H9 (cell line): ENCODE measurements around the gene RNASE7. TPM values are rescaled to one million over a fixed set of nuclear protein-coding genes. Genes with fewer than 3 reads are reported as not detected.

Source experiments
- DNase-seq: peaks from one replicate; pipeline ENCODE4 v3.0.0-alpha.2; 2017
- H2AFZ ChIP-seq: one replicate; pipeline ENCODE4 v1.6.1; 2013; ENCODE audit warnings: mild to moderate bottlenecking, low read length, control low read depth, moderate library complexity
- H2AK5ac ChIP-seq: 2 replicates; pipeline ENCODE4 v1.6.1; 2013; ENCODE audit warnings: low read length, control low read depth, mixed read lengths; ENCODE audit not compliant: insufficient read length
- H2BK120ac ChIP-seq: one replicate; pipeline ENCODE4 v1.6.1; 2013; ENCODE audit warnings: low read depth, mild to moderate bottlenecking, low read length, control low read depth, inconsistent platforms; ENCODE audit not compliant: poor library complexity, severe bottlenecking
- H2BK12ac ChIP-seq: 2 replicates; pipeline ENCODE4 v1.6.1; 2013; ENCODE audit warnings: low read length, control low read depth, mixed read lengths, low read depth; ENCODE audit not compliant: insufficient read length
- H2BK15ac ChIP-seq: 2 replicates; pipeline ENCODE4 v1.6.1; 2013; ENCODE audit warnings: low read depth, low read length, control low read depth
- H2BK20ac ChIP-seq: one replicate; pipeline ENCODE4 v1.6.1; 2013; ENCODE audit warnings: low read depth, mild to moderate bottlenecking, low read length, control low read depth, inconsistent platforms; ENCODE audit not compliant: poor library complexity, severe bottlenecking
- H2BK5ac ChIP-seq: 2 replicates; pipeline ENCODE4 v1.6.1; 2013; ENCODE audit warnings: low read length, control low read depth, mixed read lengths; ENCODE audit not compliant: insufficient read length
- H3K14ac ChIP-seq: 2 replicates; pipeline ENCODE4 v1.6.1; 2013; ENCODE audit warnings: low read length, control low read depth; ENCODE audit not compliant: insufficient read depth
- H3K18ac ChIP-seq: 2 replicates; pipeline ENCODE4 v1.6.1; 2013; ENCODE audit warnings: low read depth, mild to moderate bottlenecking, mixed read lengths, low read length, control low read depth; ENCODE audit not compliant: insufficient read length
- H3K23ac ChIP-seq: 2 replicates; pipeline ENCODE4 v1.6.1; 2013; ENCODE audit warnings: low read length, control low read depth, mixed read lengths, low read depth; ENCODE audit not compliant: insufficient read length
- H3K23me2 ChIP-seq: 2 replicates; pipeline ENCODE4 v1.6.1; 2013; ENCODE audit warnings: low read depth, mild to moderate bottlenecking, mixed read lengths, low read length, control low read depth; ENCODE audit not compliant: insufficient read length, poor library complexity, severe bottlenecking
- H3K27ac ChIP-seq: 2 replicates; pipeline ENCODE4 v1.5.1; 2013; ENCODE audit warnings: low read length, control low read depth, mixed read lengths, low read depth; ENCODE audit not compliant: insufficient read length
- H3K27me3 ChIP-seq: 2 replicates; pipeline ENCODE4 v1.6.1; 2013; ENCODE audit warnings: low read length, control low read depth, inconsistent platforms; ENCODE audit not compliant: insufficient read depth
- H3K4ac ChIP-seq: 2 replicates; pipeline ENCODE4 v1.6.1; 2013; ENCODE audit warnings: low read depth, mild to moderate bottlenecking, control low read depth, inconsistent platforms, low read length, moderate library complexity
- H3K4me1 ChIP-seq: 2 replicates; pipeline ENCODE4 v1.6.1; 2013; ENCODE audit warnings: low read length, control low read depth, inconsistent platforms; ENCODE audit not compliant: insufficient read depth
- H3K4me2 ChIP-seq: 2 replicates; pipeline ENCODE4 v1.6.1; 2013; ENCODE audit warnings: low read length, control low read depth, mixed read lengths; ENCODE audit not compliant: insufficient read length, insufficient read depth
- H3K56ac ChIP-seq: 2 replicates; pipeline ENCODE4 v1.6.1; 2013; ENCODE audit warnings: low read depth, mild to moderate bottlenecking, mixed read lengths, low read length, control low read depth; ENCODE audit not compliant: insufficient read length
- H3K79me1 ChIP-seq: 2 replicates; pipeline ENCODE4 v1.6.1; 2013; ENCODE audit warnings: low read depth, mild to moderate bottlenecking, moderate library complexity, low read length, control low read depth, inconsistent platforms; ENCODE audit not compliant: insufficient read depth, poor library complexity, severe bottlenecking
- H3K79me2 ChIP-seq: 2 replicates; pipeline ENCODE4 v1.6.1; 2013; ENCODE audit warnings: low read length, control low read depth, inconsistent platforms; ENCODE audit not compliant: insufficient read depth
- H3K9ac ChIP-seq: 2 replicates; pipeline ENCODE4 v1.6.1; 2013; ENCODE audit warnings: low read length, control low read depth, mixed read lengths; ENCODE audit not compliant: insufficient read length; ENCODE audit errors: extremely low read depth
- H3K9me3 ChIP-seq: one replicate; pipeline ENCODE4 v1.6.1; 2013; ENCODE audit warnings: low read depth, low read length, inconsistent platforms; ENCODE audit not compliant: control insufficient read depth
- H3T11ph ChIP-seq: one replicate; pipeline ENCODE4 v1.6.1; 2013; ENCODE audit warnings: mild to moderate bottlenecking, low read length, control low read depth, inconsistent platforms
- H4K20me1 ChIP-seq: one replicate; pipeline ENCODE4 v1.6.1; 2013; ENCODE audit not compliant: control insufficient read depth, insufficient read length, insufficient read depth
- H4K5ac ChIP-seq: 2 replicates; pipeline ENCODE4 v1.6.1; 2013; ENCODE audit warnings: low read depth, mild to moderate bottlenecking, mixed read lengths, low read length, control low read depth; ENCODE audit not compliant: insufficient read length
- H4K8ac ChIP-seq: replicated peaks from 2 replicates; pipeline ENCODE4 v1.6.1; 2013; ENCODE audit warnings: low read length, control low read depth, mixed read lengths, low read depth; ENCODE audit not compliant: insufficient read length
- H4K91ac ChIP-seq: 2 replicates; pipeline ENCODE4 v1.6.1; 2013; ENCODE audit warnings: low read depth, mild to moderate bottlenecking, moderate library complexity, mixed read lengths, low read length, control low read depth; ENCODE audit not compliant: insufficient read length
- H3K27ac Mint-ChIP-seq, 3 experiments: 2 replicates in 2 of 3; 3 replicates in 1 of 3; pipeline ENCODE4 v1.8.0; 2020 to 2021; ENCODE audit warnings: mixed read lengths in 3 of 3, mild to moderate bottlenecking in 1 of 3, moderate library complexity in 1 of 3
- H3K27me3 Mint-ChIP-seq: 2 replicates; pipeline ENCODE4 v1.8.0; 2021; ENCODE audit warnings: low read depth, mild to moderate bottlenecking, moderate library complexity, mixed read lengths
- H3K36me3 Mint-ChIP-seq, 3 experiments: 2 replicates in 2 of 3; 3 replicates in 1 of 3; pipeline ENCODE4 v1.8.0; 2020 to 2021; ENCODE audit warnings: low read depth in 3 of 3, mixed read lengths in 3 of 3; ENCODE audit not compliant: insufficient read depth in 1 of 3
- H3K4me1 Mint-ChIP-seq, 2 experiments: 2 replicates each; pipeline ENCODE4 v1.8.0; 2020; ENCODE audit warnings: mixed read lengths in 2 of 2
- H3K4me3 Mint-ChIP-seq, 2 experiments: 2 replicates in 1 of 2; 3 replicates in 1 of 2; pipeline ENCODE4 v1.8.0; 2020 to 2021; ENCODE audit warnings: mild to moderate bottlenecking in 2 of 2, mixed read lengths in 2 of 2, moderate library complexity in 1 of 2
- H3K9me3 Mint-ChIP-seq, 2 experiments: 2 replicates in 1 of 2; 3 replicates in 1 of 2; pipeline ENCODE4 v1.8.0; 2020; ENCODE audit warnings: mild to moderate bottlenecking in 2 of 2, mixed read lengths in 2 of 2, moderate library complexity in 1 of 2
- CTCF ChIP-seq: fragments of 200-600 bp; sonication (generic); conservative IDR thresholded peaks from 3 replicates; pipeline ENCODE4 v1.8.0; 2021; ENCODE audit warnings: antibody characterized with exemption, mild to moderate bottlenecking
- WGBS: extraction: QIAGEN DNeasy Blood & Tissue Kit; methylation state at CpG from one replicate; pipeline ENCODE4 v1.1.7; 2013; ENCODE audit warnings: missing lambda C conversion rate, low lambda C conversion rate, mixed read lengths; ENCODE audit not compliant: insufficient read length; ENCODE audit errors: extremely low coverage; 5-methylcytosine and 5-hydroxymethylcytosine counted together
- total RNA-seq: library from RNA; stranded (reverse); gene quantifications from 2 replicates; pipeline ENCODE4 v1.2.1, GENCODE V29; 2021

Gene RNASE7
- total RNA-seq, 1 experiment from 2014 or later = not detected

- H3K18ac ChIP-seq = no peak overlapping the region
- no peaks in the 10 kb centered on the region for H4K20me1 ChIP-seq
- H3K4me1 Mint-ChIP-seq = peaks cover 15 to 20% of the 10 kb centered on the region in 2 experiments
- H3K36me3 Mint-ChIP-seq = no peaks in the 10 kb centered on the region
- no peaks in the 10 kb centered on the region; the same call in 1 of the 2 replicates for H3K4me1 ChIP-seq
- no peak overlapping the region for H3K9ac ChIP-seq
- H2BK120ac ChIP-seq = no peak overlapping the region
- H3K27me3 ChIP-seq = no peaks in the 10 kb centered on the region
- no CpG with 5 or more reads among the region's 3 CpGs for WGBS
- H2BK15ac ChIP-seq = no peak overlapping the region
- H3K4ac ChIP-seq = no peak overlapping the region
- no peaks in the 10 kb centered on the region for H3K9me3 ChIP-seq
- no peaks in the 10 kb centered on the region for H3K23me2 ChIP-seq
- no peak overlapping the region for H2AK5ac ChIP-seq
- no peak overlapping the region for H3K27ac Mint-ChIP-seq
- H3K14ac ChIP-seq = no peak overlapping the region
- H3K23ac ChIP-seq = no peak overlapping the region
- H3K79me2 ChIP-seq = no peaks in the 10 kb centered on the region
- no peak overlapping the region for H2AFZ ChIP-seq
- H3K4me3 Mint-ChIP-seq = no peak overlapping the region
- no peak overlapping the region for H4K5ac ChIP-seq
- H2BK5ac ChIP-seq = no peak overlapping the region
- H2BK20ac ChIP-seq = no peak overlapping the region
- no peaks in the 10 kb centered on the region for H3K9me3 Mint-ChIP-seq
- no peak overlapping the region for H4K91ac ChIP-seq
- DNase-seq = no peak
- TF ChIP-seq CTCF = no peak
- no peak overlapping the region for H3T11ph ChIP-seq
- no peak overlapping the region for H4K8ac ChIP-seq
- H3K79me1 ChIP-seq = no peaks in the 10 kb centered on the region
- H3K27ac ChIP-seq = no peak overlapping the region
- H3K27me3 Mint-ChIP-seq = peaks cover 17% of the 10 kb centered on the region
- no peak overlapping the region for H3K56ac ChIP-seq
- no peak overlapping the region for H2BK12ac ChIP-seq
- no peak overlapping the region for H3K4me2 ChIP-seq
These were observed 21.3 kb downstream of the RNASE7 start for GRCh38 chr14:21063479-21063878.
